Vagina (tissue), 2 donors: Measurements from ENCODE around the gene CCDC197. TPM values are rescaled to one million over a fixed set of nuclear protein-coding genes. Genes with fewer than 3 reads are reported as not detected.

Source experiments
- DNase-seq, 2 donors: peaks; one replicate each; pipeline ENCODE4 v3.0.0-alpha.2; 2017; ENCODE audit errors: extremely low spot score in 2 of 2
- H3K27ac ChIP-seq: fragments of 200-600 bp; sonication (generic); one replicate; pipeline ENCODE4 v1.5.1; 2019
- H3K27me3 ChIP-seq: fragments of 200-600 bp; sonication (generic); one replicate; pipeline ENCODE4 v1.5.1; 2019
- H3K36me3 ChIP-seq, 2 donors: fragments of 200-600 bp; sonication (generic); one replicate each; pipeline ENCODE4 v1.5.1; 2017 to 2019
- H3K4me1 ChIP-seq: fragments of 200-600 bp; sonication (generic); one replicate; pipeline ENCODE4 v1.5.1; 2019
- H3K4me3 ChIP-seq, 2 donors: fragments of 200-600 bp; sonication (generic); 1 replicate in 1 of 2; 2 replicates in 1 of 2; pipeline ENCODE4 v1.5.1; 2016 to 2019
- H3K9me3 ChIP-seq: fragments of 200-600 bp; sonication (generic); one replicate; pipeline ENCODE4 v1.5.1; 2019
- POLR2A ChIP-seq, 2 donors: fragments of 450-650 bp; IDR thresholded peaks; one replicate each; pipeline ENCODE4 v1.6.1; 2017; ENCODE audit warnings: antibody characterized with exemption in 2 of 2, mild to moderate bottlenecking in 2 of 2, moderate library complexity in 2 of 2
- POLR2AphosphoS5 ChIP-seq, 2 donors: sonication (generic); formaldehyde crosslinking; IDR thresholded peaks; one replicate each; pipeline ENCODE4 v1.9.0; 2017; ENCODE audit warnings: antibody characterized with exemption in 2 of 2, mild to moderate bottlenecking in 2 of 2, low read depth in 1 of 2; ENCODE audit not compliant: insufficient read depth in 1 of 2
- intact Hi-C: fragments of 100-400 bp; cut with DNase I; formaldehyde crosslinking; loops from one replicate; pipeline ENCODE4 v1.15.1; 2023
- total RNA-seq: library from RNA; depleted of rRNA; stranded (reverse); fragments of >200 nt; gene quantifications from one replicate; pipeline ENCODE4 v1.2.3, GENCODE V29; 2016
- TF ChIP-seq, protein P1 (sequence below), 3 experiments: fragments of 450-650 bp in 2 of 3; fragments of 200-600 bp in 1 of 3; sonication (generic) in 1 of 3; IDR thresholded peaks; one replicate each; pipeline ENCODE4 v1.5.1; 2017 to 2019; ENCODE audit warnings: antibody characterized with exemption in 3 of 3, mild to moderate bottlenecking in 2 of 3, moderate library complexity in 2 of 3

The CCDC197 gene
- total RNA-seq, 1 donor from 2014 or later, result not detected

DNA sequence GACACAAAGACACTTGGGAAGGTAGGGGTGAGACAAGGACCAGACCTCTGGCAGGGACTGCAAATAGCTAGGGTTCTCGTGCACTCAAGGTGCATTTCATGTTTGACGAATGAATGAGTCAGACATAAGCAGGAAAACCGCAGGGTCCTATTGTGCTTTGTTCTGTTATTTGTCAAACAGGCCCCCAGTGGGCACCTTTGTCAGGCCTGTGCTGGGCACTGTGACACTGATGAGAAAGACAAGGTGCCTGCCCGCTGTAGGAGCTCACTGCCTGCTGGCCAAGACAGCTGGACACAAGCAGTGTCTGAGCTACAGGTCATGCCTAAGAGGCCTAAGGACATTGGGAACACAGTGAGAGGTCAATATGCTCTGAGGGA is 31.3 kb downstream of the CCDC197 start:
- Histone ChIP-seq H3K4me1 (peaks cover 11% of the 10 kb centered on the region), H3K27me3 (no peaks in the 10 kb centered on the region), H3K4me3 (no peak overlapping the region), H3K36me3 (no peaks in the 10 kb centered on the region), H3K9me3 (no peaks in the 10 kb centered on the region), H3K27ac (no peak overlapping the region)
- no peak for DNase-seq
- TF ChIP-seq, protein P1, sequence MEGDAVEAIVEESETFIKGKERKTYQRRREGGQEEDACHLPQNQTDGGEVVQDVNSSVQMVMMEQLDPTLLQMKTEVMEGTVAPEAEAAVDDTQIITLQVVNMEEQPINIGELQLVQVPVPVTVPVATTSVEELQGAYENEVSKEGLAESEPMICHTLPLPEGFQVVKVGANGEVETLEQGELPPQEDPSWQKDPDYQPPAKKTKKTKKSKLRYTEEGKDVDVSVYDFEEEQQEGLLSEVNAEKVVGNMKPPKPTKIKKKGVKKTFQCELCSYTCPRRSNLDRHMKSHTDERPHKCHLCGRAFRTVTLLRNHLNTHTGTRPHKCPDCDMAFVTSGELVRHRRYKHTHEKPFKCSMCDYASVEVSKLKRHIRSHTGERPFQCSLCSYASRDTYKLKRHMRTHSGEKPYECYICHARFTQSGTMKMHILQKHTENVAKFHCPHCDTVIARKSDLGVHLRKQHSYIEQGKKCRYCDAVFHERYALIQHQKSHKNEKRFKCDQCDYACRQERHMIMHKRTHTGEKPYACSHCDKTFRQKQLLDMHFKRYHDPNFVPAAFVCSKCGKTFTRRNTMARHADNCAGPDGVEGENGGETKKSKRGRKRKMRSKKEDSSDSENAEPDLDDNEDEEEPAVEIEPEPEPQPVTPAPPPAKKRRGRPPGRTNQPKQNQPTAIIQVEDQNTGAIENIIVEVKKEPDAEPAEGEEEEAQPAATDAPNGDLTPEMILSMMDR (IDR thresholded peaks at IDR 0.05), result no peak
- TF ChIP-seq POLR2A (IDR thresholded peaks at IDR 0.05), result no peak
- TF ChIP-seq POLR2AphosphoS5 (IDR thresholded peaks at IDR 0.05; ENCODE audit: insufficient read depth in 1 of 2, low read depth in 1 of 2), result no peak
- intact Hi-C loops, result no loop called here

DNA sequence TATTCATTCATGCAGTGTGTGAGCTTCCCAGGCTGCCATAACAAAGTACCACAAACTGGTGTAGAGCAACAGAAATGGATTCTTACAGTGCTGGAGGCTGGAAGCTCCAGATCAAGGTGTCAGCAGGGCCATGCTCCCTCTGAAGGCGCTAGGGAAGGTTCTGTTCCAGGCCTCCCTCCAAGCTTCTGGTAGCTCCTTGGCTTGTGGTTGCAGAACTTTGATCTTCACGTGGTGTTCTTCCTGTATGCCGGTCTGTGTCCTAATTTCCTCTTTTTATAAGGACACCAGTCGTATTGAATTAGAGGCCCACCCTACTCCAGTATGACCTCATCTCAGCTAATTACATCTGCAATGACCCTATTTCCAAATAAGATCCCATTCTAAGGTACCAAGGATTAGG is 32.2 kb downstream of the CCDC197 start:
- TF ChIP-seq POLR2A (IDR thresholded peaks at IDR 0.05) (no peak), POLR2AphosphoS5 (IDR thresholded peaks at IDR 0.05; ENCODE audit: insufficient read depth in 1 of 2, low read depth in 1 of 2) (no peak)
- TF ChIP-seq, protein P1 (IDR thresholded peaks at IDR 0.05), result no peak
- H3K4me1 ChIP-seq, result peaks cover 11% of the 10 kb centered on the region
- H3K9me3 ChIP-seq, result no peaks in the 10 kb centered on the region
- no peak overlapping the region for H3K27ac ChIP-seq
- intact Hi-C loops, result no loop called here
- no peak overlapping the region for H3K4me3 ChIP-seq
- DNase-seq, result no peak
- no peaks in the 10 kb centered on the region for H3K27me3 ChIP-seq
- no peaks in the 10 kb centered on the region for H3K36me3 ChIP-seq

- H3K4me3 ChIP-seq, result no peak overlapping the region
- TF ChIP-seq POLR2AphosphoS5 (IDR thresholded peaks at IDR 0.05; ENCODE audit: insufficient read depth in 1 of 2, low read depth in 1 of 2), result no peak
- TF ChIP-seq, protein P1 (IDR thresholded peaks at IDR 0.05), result no peak
- no peak for TF ChIP-seq POLR2A (IDR thresholded peaks at IDR 0.05)
- H3K27ac ChIP-seq, result no peak overlapping the region
- H3K36me3 ChIP-seq, result no peaks in the 10 kb centered on the region
- no peaks in the 10 kb centered on the region for H3K27me3 ChIP-seq
- DNase-seq, result no peak
- intact Hi-C loops, result no loop called here
- no peaks in the 10 kb centered on the region for H3K9me3 ChIP-seq
- H3K4me1 ChIP-seq, result peaks cover 11% of the 10 kb centered on the region
These were observed 32.6 kb downstream of the CCDC197 start for GRCh38 chr14:94029671-94030203.

DNA sequence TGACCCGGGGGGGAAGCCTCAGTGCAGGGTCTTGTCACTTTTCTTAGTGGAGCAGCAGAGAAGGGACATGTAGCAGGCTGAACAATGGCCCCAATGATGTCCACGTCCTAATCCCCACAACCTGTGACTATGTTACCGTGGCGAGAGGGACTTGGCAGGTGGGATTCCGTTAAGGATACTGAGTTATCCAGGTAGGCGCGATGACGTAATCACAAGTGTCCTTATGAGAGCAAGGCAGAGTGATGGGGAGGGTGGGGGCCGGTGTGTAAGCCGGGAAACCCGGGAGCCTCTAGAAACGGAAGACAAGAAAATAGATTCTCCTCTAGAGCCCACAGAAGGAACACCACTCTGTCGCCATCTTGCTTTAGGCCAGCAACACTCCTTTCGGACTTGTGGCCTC is 33.5 kb downstream of the CCDC197 start:
- intact Hi-C loops, result no loop called here
- H3K4me1 ChIP-seq, result peaks cover 11% of the 10 kb centered on the region
- TF ChIP-seq POLR2A (IDR thresholded peaks at IDR 0.05), result no peak
- TF ChIP-seq, protein P1 (IDR thresholded peaks at IDR 0.05), result no peak
- H3K36me3 ChIP-seq, result no peaks in the 10 kb centered on the region
- no peak for DNase-seq
- H3K9me3 ChIP-seq, result no peaks in the 10 kb centered on the region
- H3K4me3 ChIP-seq, result no peak overlapping the region
- no peaks in the 10 kb centered on the region for H3K27me3 ChIP-seq
- no peak overlapping the region for H3K27ac ChIP-seq

DNA sequence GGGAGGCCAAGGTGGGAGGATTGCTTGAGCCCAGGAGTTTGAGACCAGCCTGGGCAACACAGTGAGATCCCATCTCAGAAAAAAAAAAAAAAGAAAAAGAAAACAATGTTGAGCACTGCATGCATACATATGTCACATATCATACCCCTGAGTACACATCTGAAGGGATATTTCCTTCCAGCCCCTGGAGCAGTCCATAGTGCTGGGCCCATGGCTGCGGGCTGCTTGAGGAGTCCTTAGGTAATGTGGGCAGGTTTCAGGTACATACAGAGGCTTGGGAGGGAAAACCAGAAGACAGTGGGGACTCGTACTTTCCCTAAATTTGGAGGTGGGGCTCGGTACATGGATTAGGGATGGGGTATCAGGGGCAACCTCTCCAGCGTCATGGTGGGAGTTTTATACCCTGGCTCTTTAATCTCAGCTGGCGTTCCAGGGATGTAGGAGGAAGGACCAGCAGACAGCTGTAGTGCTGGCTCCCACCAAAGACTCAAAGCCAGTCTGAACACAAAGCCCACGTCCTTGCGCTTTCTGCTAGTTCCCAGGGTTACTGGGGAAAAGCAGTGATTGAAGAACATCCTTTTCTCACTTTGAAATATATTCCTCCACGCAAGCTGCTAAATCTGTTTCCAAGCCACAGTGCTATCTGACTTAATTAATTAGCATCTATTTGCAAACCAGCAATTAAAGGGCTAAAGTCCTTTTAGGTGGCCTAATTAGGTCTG is 34.2 kb downstream of the CCDC197 start:
- no peak for DNase-seq
- intact Hi-C loops, result no loop called here
- no peaks in the 10 kb centered on the region for H3K27me3 ChIP-seq
- H3K36me3 ChIP-seq, result no peaks in the 10 kb centered on the region
- no peak overlapping the region for H3K4me3 ChIP-seq
- H3K27ac ChIP-seq, result no peak overlapping the region
- H3K9me3 ChIP-seq, result no peaks in the 10 kb centered on the region
- TF ChIP-seq POLR2A (IDR thresholded peaks at IDR 0.05) (no peak), POLR2AphosphoS5 (IDR thresholded peaks at IDR 0.05; ENCODE audit: insufficient read depth in 1 of 2, low read depth in 1 of 2) (no peak)
- TF ChIP-seq, protein P1 (IDR thresholded peaks at IDR 0.05), result no peak
- H3K4me1 ChIP-seq, result peaks cover 10% of the 10 kb centered on the region
